ENCODE data around the gene USP47. TPM values are rescaled to one million over a fixed set of nuclear protein-coding genes. Genes with fewer than 3 reads are reported as not detected.

The USP47 gene
- polyA plus RNA-seq, 1 donor from 2014 or later, result 92.6 TPM

GRCh38 chr11:11850668-11851067, 8.9 kb downstream of the USP47 start:
- H4K20me1 ChIP-seq (ENCODE audit: insufficient read depth), result no peaks in the 10 kb centered on the region
- H3K9me3 ChIP-seq (ENCODE audit: low read length), result no peaks in the 10 kb centered on the region
- H3F3A ChIP-seq (ENCODE audit: insufficient read depth, low read length, poor library complexity, severe bottlenecking), result no peaks in the 10 kb centered on the region
- H3K9me2 ChIP-seq (ENCODE audit: insufficient read depth, low read length), result no peaks in the 10 kb centered on the region
- H3K79me2 ChIP-seq (replicated peaks; ENCODE audit: insufficient read depth, low read length), result peaks cover 91% of the 10 kb centered on the region
- no peak overlapping the region for H3K4me2 ChIP-seq (ENCODE audit: low read length)
- no peak overlapping the region for H2AFZ ChIP-seq (ENCODE audit: low read depth, low read length)
- H3K9ac ChIP-seq (ENCODE audit: low read length), result no peak overlapping the region
- no peak for TF ChIP-seq TAF1 (IDR thresholded peaks at IDR 0.05; ENCODE audit: low read depth)
- no peak for TF ChIP-seq EP300 (conservative IDR thresholded peaks at IDR 0.05; ENCODE audit: poor library complexity, severe bottlenecking)
- TF ChIP-seq MXI1 (conservative IDR thresholded peaks at IDR 0.05; ENCODE audit: poor library complexity, severe bottlenecking), result no peak
- no peak for TF ChIP-seq CTCF (IDR thresholded peaks at IDR 0.05; ENCODE audit: poor library complexity, severe bottlenecking)
- no peak for TF ChIP-seq REST (IDR thresholded peaks at IDR 0.05; ENCODE audit: borderline replicate concordance)
- TF ChIP-seq EZH2 (IDR thresholded peaks at IDR 0.05; ENCODE audit: borderline replicate concordance, insufficient read depth, low read length, poor library complexity, severe bottlenecking), result no peak
- no peak for TF ChIP-seq RAD21 (conservative IDR thresholded peaks at IDR 0.05)
- TF ChIP-seq SMC3 (conservative IDR thresholded peaks at IDR 0.05; ENCODE audit: poor library complexity), result no peak
- no peak for TF ChIP-seq POLR2AphosphoS5 (IDR thresholded peaks at IDR 0.05)
- no peaks in the 10 kb centered on the region for H3K36me3 ChIP-seq (ENCODE audit: insufficient read depth, low read length)
- H3K27me3 ChIP-seq (ENCODE audit: insufficient read depth, low read depth, low read length), result no peaks in the 10 kb centered on the region
- no peak overlapping the region for H3K4me3 ChIP-seq (ENCODE audit: low read length)
- no peak overlapping the region for H3K27ac ChIP-seq (ENCODE audit: low read length)

GRCh38 chr11:11856638-11857037, 14.9 kb downstream of the USP47 start:
- H3F3A ChIP-seq (ENCODE audit: insufficient read depth, low read length, poor library complexity, severe bottlenecking), result no peaks in the 10 kb centered on the region
- no peak overlapping the region for H3K27ac ChIP-seq (ENCODE audit: low read length)
- no peaks in the 10 kb centered on the region for H3K36me3 ChIP-seq (ENCODE audit: insufficient read depth, low read length)
- H3K79me2 ChIP-seq (replicated peaks; ENCODE audit: insufficient read depth, low read length), result peaks cover 79% of the 10 kb centered on the region
- H4K20me1 ChIP-seq (ENCODE audit: insufficient read depth), result no peaks in the 10 kb centered on the region
- H3K4me2 ChIP-seq (ENCODE audit: low read length), result no peak overlapping the region
- H3K4me3 ChIP-seq (ENCODE audit: low read length), result no peak overlapping the region
- H3K9me3 ChIP-seq (ENCODE audit: low read length), result no peaks in the 10 kb centered on the region
- no peak overlapping the region for H3K9ac ChIP-seq (ENCODE audit: low read length)
- H3K9me2 ChIP-seq (ENCODE audit: insufficient read depth, low read length), result no peaks in the 10 kb centered on the region
- no peak overlapping the region for H2AFZ ChIP-seq (ENCODE audit: low read depth, low read length)
- no peaks in the 10 kb centered on the region for H3K27me3 ChIP-seq (ENCODE audit: insufficient read depth, low read depth, low read length)
- TF ChIP-seq EP300 (conservative IDR thresholded peaks at IDR 0.05; ENCODE audit: poor library complexity, severe bottlenecking), result no peak
- no peak for TF ChIP-seq POLR2AphosphoS5 (IDR thresholded peaks at IDR 0.05)
- no peak for TF ChIP-seq EZH2 (IDR thresholded peaks at IDR 0.05; ENCODE audit: borderline replicate concordance, insufficient read depth, low read length, poor library complexity, severe bottlenecking)
